Limb (tissue), 2 donors: ENCODE data around the gene LRIG2.

ENCODE experiments used
- DNase-seq, 2 donors: peaks; one replicate each; pipeline ENCODE4 v3.0.0-alpha.2; 2016; ENCODE audit errors: extremely low spot score in 2 of 2

LRIG2 gene

GRCh38 chr1:113166473-113166872 is 93.5 kb downstream of the LRIG2 start:
- no peak for DNase-seq

GRCh38 chr1:113168946-113169345 is 95.9 kb downstream of the LRIG2 start:
- DNase-seq: no peak

- DNase-seq: no peak
Observed at GRCh38 chr1:113169591-113169990, 96.6 kb downstream of the LRIG2 start.

DNA sequence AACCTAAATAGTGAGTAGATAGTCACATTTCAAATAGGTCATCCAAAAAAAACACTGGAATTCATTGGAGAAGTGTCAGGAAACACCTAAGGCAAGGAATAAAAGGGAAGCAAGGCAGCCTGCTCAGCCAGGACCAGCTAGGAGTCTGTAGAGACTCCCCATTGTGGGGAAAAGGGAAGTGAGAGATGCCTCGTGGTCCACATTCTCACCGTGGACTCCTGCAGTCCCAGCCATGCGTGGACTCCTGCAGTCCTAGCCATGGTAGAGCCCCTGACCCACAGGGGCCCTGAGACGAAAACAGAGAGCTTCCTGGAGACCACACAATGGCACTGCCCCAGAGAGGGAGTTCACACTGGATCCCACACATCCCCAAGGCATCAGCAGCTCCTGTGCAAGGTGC is 97.5 kb downstream of the LRIG2 start:
- no peak for DNase-seq

DNA sequence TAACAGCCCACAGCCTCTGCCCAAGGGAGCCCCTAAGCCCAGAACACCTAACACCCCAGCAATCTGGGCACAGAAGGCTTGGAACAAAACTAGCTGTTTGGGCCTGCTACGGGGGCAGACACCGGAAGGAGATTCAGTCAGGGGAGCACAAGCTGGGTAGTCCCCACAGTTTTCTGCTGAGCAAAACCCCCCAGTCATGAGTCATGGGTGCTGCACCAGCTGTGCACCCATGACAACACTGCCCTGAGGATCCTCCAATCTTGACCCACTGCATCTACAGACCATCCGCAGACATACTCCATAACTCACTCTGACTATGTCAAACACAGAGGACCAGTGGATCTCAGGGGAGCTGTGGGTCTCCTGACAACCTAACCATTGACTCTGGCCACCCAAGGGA is 105.1 kb downstream of the LRIG2 start:
- no peak for DNase-seq

DNA sequence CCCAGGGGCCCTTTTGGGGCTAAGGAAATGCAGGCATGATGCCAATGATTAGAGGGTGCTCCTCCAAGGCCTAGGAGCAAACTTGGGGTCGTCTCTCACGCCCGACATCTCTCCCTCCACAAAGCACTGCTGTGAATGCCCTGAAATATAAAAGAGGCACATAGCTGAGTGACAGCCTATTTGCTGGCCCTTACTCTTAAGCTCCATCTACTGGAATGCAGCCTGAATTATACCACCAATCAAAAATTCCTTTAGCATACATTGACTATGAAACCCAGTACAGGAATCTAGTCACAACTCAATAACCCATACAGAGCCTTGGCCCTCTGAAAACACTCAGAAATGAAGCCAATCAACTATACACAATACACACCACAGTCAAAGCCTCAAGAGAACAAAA is 105.5 kb downstream of the LRIG2 start:
- no peak for DNase-seq
